Thyroid gland (tissue), 4 donors: ENCODE results near the gene ABHD2. TPM values are rescaled to one million over a fixed set of nuclear protein-coding genes. Genes with fewer than 3 reads are reported as not detected.

Source experiments
- DNase-seq, 2 donors: peaks; one replicate each; pipeline ENCODE4 v3.0.0-alpha.2; 2019
- H3K27ac ChIP-seq, 3 donors: fragments of 200-600 bp; sonication (generic); 1 replicate in 2 of 3; 2 replicates in 1 of 3; pipeline ENCODE4 v1.5.1; 2016 to 2019; ENCODE audit warnings: mild to moderate bottlenecking in 1 of 3, moderate library complexity in 1 of 3
- H3K27me3 ChIP-seq: fragments of 200-600 bp; sonication (generic); one replicate; pipeline ENCODE4 v1.5.1; 2019
- H3K36me3 ChIP-seq, 2 donors: fragments of 200-600 bp; sonication (generic); one replicate each; pipeline ENCODE4 v1.5.1; 2016 to 2019
- H3K4me1 ChIP-seq, 2 donors: fragments of 200-600 bp; sonication (generic); one replicate each; pipeline ENCODE4 v1.5.1; 2017 to 2019
- H3K4me3 ChIP-seq, 3 donors: fragments of 200-600 bp; sonication (generic); replicated peaks in 1 of 3; 1 replicate in 2 of 3; 2 replicates in 1 of 3; pipeline ENCODE4 v1.5.1; 2016; ENCODE audit warnings: mild to moderate bottlenecking in 1 of 3
- H3K9me3 ChIP-seq: fragments of 200-600 bp; sonication (generic); one replicate; pipeline ENCODE4 v1.5.1; 2017
- POLR2A ChIP-seq, 2 donors: fragments of 450-650 bp; IDR thresholded peaks; one replicate each; pipeline ENCODE4 v1.6.1; 2017; ENCODE audit warnings: antibody characterized with exemption in 2 of 2, mild to moderate bottlenecking in 2 of 2, moderate library complexity in 1 of 2
- WGBS, 2 donors: methylation state at CpG; one replicate each; pipeline ENCODE4 v1.1.5; 2017; 5-methylcytosine and 5-hydroxymethylcytosine counted together
- intact Hi-C: fragments of 100-400 bp; cut with DNase I; formaldehyde crosslinking; loops from one replicate; pipeline ENCODE4 v1.15.1; 2023
- total RNA-seq, 4 donors: library from RNA; depleted of rRNA; stranded (reverse); fragments of >200 nt; gene quantifications; one replicate each; pipeline ENCODE4 v1.2.3, GENCODE V29; 2016
- TF ChIP-seq, protein P1 (sequence below), 6 experiments: fragments of 200-600 bp in 3 of 6; fragments of 450-650 bp in 3 of 6; sonication (generic) in 3 of 6; IDR thresholded peaks; one replicate each; pipeline ENCODE4 v1.5.1; 2016 to 2019; ENCODE audit warnings: antibody characterized with exemption in 6 of 6, mild to moderate bottlenecking in 2 of 6, inconsistent platforms in 1 of 6, moderate library complexity in 1 of 6

ABHD2 gene
- total RNA-seq, 4 donors from 2014 or later, result 52.0 to 74.4 (median 66.2) TPM

DNA sequence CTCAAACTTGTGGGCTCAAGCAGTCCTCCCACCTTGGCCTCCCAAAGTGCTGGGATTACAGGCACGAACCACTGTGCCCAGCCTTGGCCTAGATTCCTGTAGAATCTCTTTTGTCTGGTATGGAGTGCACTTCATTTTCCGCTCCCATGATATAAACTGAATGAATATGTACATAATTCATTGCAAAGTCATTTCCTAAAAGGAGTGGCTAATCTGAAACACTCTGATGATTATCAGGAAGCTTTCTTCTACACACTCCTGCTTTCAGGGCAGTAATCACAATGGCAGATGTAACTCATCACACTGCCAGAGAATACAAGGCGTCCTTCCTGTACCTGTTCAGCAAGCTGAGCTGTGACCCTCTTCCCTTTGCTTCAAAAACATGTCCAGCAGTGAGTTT, 104.5 kb downstream of the ABHD2 start:
- TF ChIP-seq POLR2A (IDR thresholded peaks at IDR 0.05), result no peak
- TF ChIP-seq, protein P1, sequence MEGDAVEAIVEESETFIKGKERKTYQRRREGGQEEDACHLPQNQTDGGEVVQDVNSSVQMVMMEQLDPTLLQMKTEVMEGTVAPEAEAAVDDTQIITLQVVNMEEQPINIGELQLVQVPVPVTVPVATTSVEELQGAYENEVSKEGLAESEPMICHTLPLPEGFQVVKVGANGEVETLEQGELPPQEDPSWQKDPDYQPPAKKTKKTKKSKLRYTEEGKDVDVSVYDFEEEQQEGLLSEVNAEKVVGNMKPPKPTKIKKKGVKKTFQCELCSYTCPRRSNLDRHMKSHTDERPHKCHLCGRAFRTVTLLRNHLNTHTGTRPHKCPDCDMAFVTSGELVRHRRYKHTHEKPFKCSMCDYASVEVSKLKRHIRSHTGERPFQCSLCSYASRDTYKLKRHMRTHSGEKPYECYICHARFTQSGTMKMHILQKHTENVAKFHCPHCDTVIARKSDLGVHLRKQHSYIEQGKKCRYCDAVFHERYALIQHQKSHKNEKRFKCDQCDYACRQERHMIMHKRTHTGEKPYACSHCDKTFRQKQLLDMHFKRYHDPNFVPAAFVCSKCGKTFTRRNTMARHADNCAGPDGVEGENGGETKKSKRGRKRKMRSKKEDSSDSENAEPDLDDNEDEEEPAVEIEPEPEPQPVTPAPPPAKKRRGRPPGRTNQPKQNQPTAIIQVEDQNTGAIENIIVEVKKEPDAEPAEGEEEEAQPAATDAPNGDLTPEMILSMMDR (IDR thresholded peaks at IDR 0.05), result no peak
- Histone ChIP-seq H3K4me3 (no peak overlapping the region), H3K4me1 (peaks cover 14 to 31% of the 10 kb centered on the region in 2 donors), H3K9me3 (no peaks in the 10 kb centered on the region), H3K27ac (no peak overlapping the region), H3K27me3 (no peaks in the 10 kb centered on the region), H3K36me3 (peaks cover 0 to 8% of the 10 kb centered on the region in 2 donors)
- intact Hi-C loops, result no loop called here
- WGBS, 2 donors, result 87 to 93% methylated on average over 3 of the region's 3 CpGs
- no peak for DNase-seq

DNA sequence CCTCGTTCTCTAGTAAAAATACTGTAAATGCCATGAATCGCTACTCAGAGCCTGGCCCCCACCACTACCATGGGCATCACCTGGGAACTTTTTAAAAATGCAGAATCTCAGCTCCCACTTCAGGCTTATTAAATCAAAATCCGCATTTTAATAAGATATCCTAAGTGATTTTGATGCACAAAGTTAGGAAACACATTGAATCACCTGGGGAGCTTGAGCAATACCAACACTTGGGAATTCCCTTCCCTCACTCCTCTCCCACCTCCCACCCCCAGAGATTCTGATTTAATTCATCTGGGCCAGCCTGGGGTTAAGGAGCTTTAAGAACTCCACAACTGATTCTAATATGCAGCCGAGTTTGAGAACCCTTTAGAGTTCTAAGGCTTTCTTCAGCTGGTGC, 106.4 kb downstream of the ABHD2 start:
- 68 to 85% methylated on average over 4 of the region's 4 CpGs for WGBS, 2 donors
- no peak overlapping the region for H3K4me3 ChIP-seq
- intact Hi-C loops, result no loop called here

DNA sequence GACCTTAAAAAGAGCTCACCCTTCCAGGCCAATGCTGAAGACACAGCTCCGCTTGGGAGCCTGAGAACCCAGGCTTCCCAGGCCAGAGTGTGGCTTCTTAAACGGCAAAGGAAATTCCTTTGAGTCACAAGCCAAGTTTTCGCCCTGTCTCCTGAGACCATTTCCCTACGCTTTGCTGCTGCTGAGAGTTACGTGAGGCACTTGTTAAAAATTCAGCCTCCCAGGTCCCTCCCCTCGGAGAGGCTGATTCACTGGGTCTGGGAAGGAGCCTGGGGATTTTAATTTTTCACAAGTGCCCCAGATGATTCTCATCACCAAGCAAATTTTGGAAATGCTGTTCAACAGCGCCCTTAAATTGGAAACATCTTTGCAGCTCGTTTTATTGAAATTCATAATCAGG, 107.6 kb downstream of the ABHD2 start:
- WGBS, 2 donors, result 80 to 90% methylated on average over 8 of the region's 8 CpGs
- Histone ChIP-seq H3K4me3 (no peak overlapping the region), H3K27ac (peak overlapping the region in 1 of 3 donors; percentile 68), H3K9me3 (no peaks in the 10 kb centered on the region), H3K27me3 (no peaks in the 10 kb centered on the region), H3K4me1 (peaks cover 4 to 27% of the 10 kb centered on the region in 2 donors), H3K36me3 (peaks cover 0 to 3% of the 10 kb centered on the region in 2 donors)
- no peak for DNase-seq
- intact Hi-C loops, result no loop called here
- TF ChIP-seq, protein P1 (IDR thresholded peaks at IDR 0.05), result no peak
- TF ChIP-seq POLR2A (IDR thresholded peaks at IDR 0.05), result no peak

More for the DNA sequence above, 106.4 kb downstream of the ABHD2 start:
- Histone ChIP-seq H3K4me1 (peaks cover 4 to 27% of the 10 kb centered on the region in 2 donors), H3K36me3 (peaks cover 0 to 6% of the 10 kb centered on the region in 2 donors), H3K27me3 (no peaks in the 10 kb centered on the region), H3K27ac (no peak overlapping the region), H3K9me3 (no peaks in the 10 kb centered on the region)
- no peak for DNase-seq
- TF ChIP-seq POLR2A (IDR thresholded peaks at IDR 0.05), result no peak
- TF ChIP-seq, protein P1 (IDR thresholded peaks at IDR 0.05), result no peak

DNA sequence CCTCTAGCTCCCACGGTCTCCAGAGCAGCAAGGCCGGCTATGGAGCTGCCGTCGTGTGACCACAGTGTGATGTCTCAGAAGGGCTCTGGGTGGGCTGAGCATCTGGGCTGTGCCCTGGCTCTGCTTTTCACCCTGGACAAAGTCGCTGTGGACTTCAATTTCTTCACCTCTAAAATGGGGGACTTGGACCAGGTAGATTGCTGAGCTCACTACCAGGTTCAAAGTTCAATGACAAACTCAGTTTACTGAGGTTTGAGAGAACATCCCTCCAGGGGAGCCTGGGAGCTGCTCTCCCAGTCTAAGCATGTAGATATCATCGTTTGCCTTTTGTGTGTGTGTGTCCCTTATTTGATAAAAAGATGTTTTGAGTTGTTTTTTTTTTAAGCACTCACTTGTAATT, 108.0 kb downstream of the ABHD2 start:
- H3K27ac ChIP-seq, result peak overlapping the region in 2 of 3 donors; percentile 68 to 91
- no peaks in the 10 kb centered on the region for H3K9me3 ChIP-seq
- no peak for TF ChIP-seq POLR2A (IDR thresholded peaks at IDR 0.05)
- TF ChIP-seq, protein P1 (IDR thresholded peaks at IDR 0.05), result no peak
- intact Hi-C loops, result no loop called here
- H3K4me3 ChIP-seq, result no peak overlapping the region
- WGBS, 2 donors, result 76 to 85% methylated on average over 6 of the region's 6 CpGs
- H3K36me3 ChIP-seq, result no peaks in the 10 kb centered on the region
- H3K27me3 ChIP-seq, result no peaks in the 10 kb centered on the region
- DNase-seq, result no peak
- H3K4me1 ChIP-seq, result peaks cover 4 to 27% of the 10 kb centered on the region in 2 donors

DNA sequence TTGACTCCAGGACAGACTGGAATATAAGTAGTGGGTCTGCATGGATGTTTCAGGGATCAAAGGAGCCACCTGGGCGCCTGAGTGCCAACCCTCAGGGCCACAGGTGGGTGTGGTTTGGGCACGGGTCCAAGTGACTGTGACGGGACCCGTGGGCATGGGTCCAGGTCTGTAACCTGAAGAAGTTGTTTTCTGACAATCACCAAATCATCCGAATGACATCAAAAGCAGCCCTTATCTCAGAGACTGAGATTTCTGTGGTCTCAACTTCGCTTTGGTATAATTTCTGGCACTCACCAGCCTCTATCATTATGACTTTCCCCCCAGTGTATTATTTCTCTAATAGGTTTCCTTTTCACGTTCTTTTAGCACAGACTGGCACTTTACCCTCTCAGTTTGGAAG, 108.7 kb downstream of the ABHD2 start:
- Histone ChIP-seq H3K4me1 (peaks cover 4 to 27% of the 10 kb centered on the region in 2 donors), H3K36me3 (no peaks in the 10 kb centered on the region)

More for the DNA sequence above, 108.7 kb downstream of the ABHD2 start:
- no peak overlapping the region for H3K4me3 ChIP-seq
- peak overlapping the region; percentile 26 to 91 (median 68) for H3K27ac ChIP-seq
- no peaks in the 10 kb centered on the region for H3K27me3 ChIP-seq
- DNase-seq, result peak; percentile 63 to 68
- intact Hi-C loops, result no loop called here
- TF ChIP-seq POLR2A (IDR thresholded peaks at IDR 0.05), result no peak
- TF ChIP-seq, protein P1 (IDR thresholded peaks at IDR 0.05), result no peak
- H3K9me3 ChIP-seq, result no peaks in the 10 kb centered on the region
- WGBS, 2 donors, result 15 to 21% methylated on average over 7 of the region's 7 CpGs
